OCI-LY3 (cell line): Measurements from ENCODE around the gene FDX2.

Experiments used
- H2AFZ ChIP-seq: fragments of 200-600, 300-600 bp; shearing (Covaris generic); 2 replicates; pipeline ENCODE4 v1.6.0; 2014; ENCODE audit warnings: antibody characterized with exemption, low read depth, low read length
- H3K27ac ChIP-seq: fragments of 200-600, 300-600 bp; sonication (generic); 2 replicates; pipeline ENCODE4 v1.5.1; 2014; ENCODE audit warnings: mild to moderate bottlenecking, low read length, moderate library complexity, mixed read lengths
- H3K27me3 ChIP-seq: fragments of 200-600, 300-600 bp; sonication (generic); 2 replicates; pipeline ENCODE4 v1.6.1; 2014; ENCODE audit warnings: low read depth, low read length, mixed read lengths
- H3K36me3 ChIP-seq: fragments of 200-600, 300-600 bp; sonication (generic); replicated peaks from 2 replicates; pipeline ENCODE3; 2014; ENCODE audit warnings: low read depth, low read length, mixed read lengths
- H3K4me1 ChIP-seq: fragments of 300-600, 200-600 bp; sonication (generic); 2 replicates; pipeline ENCODE4 v1.6.1; 2014; ENCODE audit warnings: low read length, mixed read lengths
- H3K4me2 ChIP-seq: fragments of 200-600, 300-600 bp; sonication (generic); 2 replicates; pipeline ENCODE4 v1.6.1; 2014; ENCODE audit warnings: low read length, mixed read lengths
- H3K4me3 ChIP-seq: fragments of 300-600, 200-600 bp; sonication (generic); 2 replicates; pipeline ENCODE4 v1.5.1; 2014; ENCODE audit warnings: antibody characterized with exemption, mild to moderate bottlenecking, low read length, moderate library complexity
- H3K79me2 ChIP-seq: fragments of 300-600, 200-600 bp; shearing (Covaris generic); 2 replicates; pipeline ENCODE4 v1.6.1; 2014; ENCODE audit warnings: mild to moderate bottlenecking, low read length, mixed read lengths
- H3K9ac ChIP-seq: fragments of 300-600, 200-600 bp; shearing (Covaris generic); 2 replicates; pipeline ENCODE4 v1.6.0; 2014; ENCODE audit warnings: mild to moderate bottlenecking, low read length, moderate library complexity
- H3K9me3 ChIP-seq: fragments of 200-600, 300-600 bp; shearing (Covaris generic); 2 replicates; pipeline ENCODE4 v1.6.1; 2014; ENCODE audit warnings: low read length, mixed read lengths; ENCODE audit not compliant: insufficient read depth
- H4K20me1 ChIP-seq: fragments of 200-600, 300-600 bp; sonication (generic); 2 replicates; pipeline ENCODE4 v1.6.1; 2016; ENCODE audit warnings: low read length, mixed read lengths; ENCODE audit not compliant: insufficient read depth
- EZH2phosphoT487 ChIP-seq: fragments of 200-600 bp; shearing (Covaris generic); IDR thresholded peaks from 2 replicates; pipeline ENCODE4 v1.6.1; 2018; ENCODE audit warnings: antibody characterized with exemption, mixed run types, low read depth
- TF ChIP-seq, protein P1 (sequence below): fragments of 200-600, 300-600 bp; sonication (generic); IDR thresholded peaks from 2 replicates; pipeline ENCODE4 v1.5.1; 2014; ENCODE audit warnings: antibody characterized with exemption, low read length, low read depth

The FDX2 gene

DNA sequence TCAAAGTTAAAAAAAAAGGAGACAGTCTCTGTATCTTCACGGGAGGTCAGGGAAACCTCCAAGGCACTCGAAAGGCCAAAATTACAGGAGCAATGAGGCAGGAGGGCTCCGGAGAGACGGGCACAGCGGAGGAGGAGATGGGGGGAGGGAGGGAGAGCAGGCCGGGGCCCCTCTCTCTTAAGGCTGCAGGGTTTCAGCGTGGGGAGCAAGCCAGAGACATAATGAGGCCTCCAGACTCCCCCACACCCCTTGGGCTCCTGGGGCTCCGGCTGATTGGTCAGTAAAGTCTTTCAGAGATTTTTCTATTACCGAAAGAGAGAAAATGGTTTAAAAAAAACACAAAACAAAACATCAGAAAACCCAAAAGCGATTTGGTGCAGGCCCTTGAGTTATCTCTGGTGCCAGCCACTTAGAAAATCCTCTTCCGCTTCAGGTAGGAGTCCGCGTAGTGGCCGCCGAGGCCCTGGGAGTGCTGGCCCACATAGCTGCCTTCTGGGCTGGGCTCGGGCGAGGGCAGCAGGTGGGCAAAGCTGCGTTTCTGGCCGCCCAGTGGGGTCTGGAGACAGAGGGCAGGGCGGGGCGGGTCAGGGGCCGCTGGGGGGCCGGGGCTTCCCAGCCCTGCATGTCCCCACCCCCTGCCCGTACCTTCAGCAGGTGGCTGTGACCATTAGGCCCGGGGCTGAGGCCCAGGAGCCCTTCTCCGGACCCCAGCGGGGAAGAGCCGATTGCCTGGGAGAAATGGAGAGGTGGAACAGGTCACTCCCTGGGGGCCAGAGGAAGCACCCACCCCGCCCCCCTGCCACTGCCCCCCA is 1.4 kb upstream of the FDX2 start:
- H3K27ac ChIP-seq, result no peak overlapping the region
- no peak overlapping the region for H3K4me2 ChIP-seq
- H4K20me1 ChIP-seq, result no peaks in the 10 kb centered on the region
- H3K9me3 ChIP-seq, result no peaks in the 10 kb centered on the region
- H3K79me2 ChIP-seq, result peaks cover 3% of the 10 kb centered on the region; the same call in 1 of the 2 replicates
- H2AFZ ChIP-seq, result no peak overlapping the region
- TF ChIP-seq, protein P1, sequence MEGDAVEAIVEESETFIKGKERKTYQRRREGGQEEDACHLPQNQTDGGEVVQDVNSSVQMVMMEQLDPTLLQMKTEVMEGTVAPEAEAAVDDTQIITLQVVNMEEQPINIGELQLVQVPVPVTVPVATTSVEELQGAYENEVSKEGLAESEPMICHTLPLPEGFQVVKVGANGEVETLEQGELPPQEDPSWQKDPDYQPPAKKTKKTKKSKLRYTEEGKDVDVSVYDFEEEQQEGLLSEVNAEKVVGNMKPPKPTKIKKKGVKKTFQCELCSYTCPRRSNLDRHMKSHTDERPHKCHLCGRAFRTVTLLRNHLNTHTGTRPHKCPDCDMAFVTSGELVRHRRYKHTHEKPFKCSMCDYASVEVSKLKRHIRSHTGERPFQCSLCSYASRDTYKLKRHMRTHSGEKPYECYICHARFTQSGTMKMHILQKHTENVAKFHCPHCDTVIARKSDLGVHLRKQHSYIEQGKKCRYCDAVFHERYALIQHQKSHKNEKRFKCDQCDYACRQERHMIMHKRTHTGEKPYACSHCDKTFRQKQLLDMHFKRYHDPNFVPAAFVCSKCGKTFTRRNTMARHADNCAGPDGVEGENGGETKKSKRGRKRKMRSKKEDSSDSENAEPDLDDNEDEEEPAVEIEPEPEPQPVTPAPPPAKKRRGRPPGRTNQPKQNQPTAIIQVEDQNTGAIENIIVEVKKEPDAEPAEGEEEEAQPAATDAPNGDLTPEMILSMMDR, result no peak
- no peak for TF ChIP-seq EZH2phosphoT487
- H3K4me3 ChIP-seq, result no peak overlapping the region
- H3K27me3 ChIP-seq, result no peaks in the 10 kb centered on the region
- H3K9ac ChIP-seq, result no peak overlapping the region
- peaks cover 11% of the 10 kb centered on the region for H3K4me1 ChIP-seq
- H3K36me3 ChIP-seq, result peaks cover 44% of the 10 kb centered on the region

DNA sequence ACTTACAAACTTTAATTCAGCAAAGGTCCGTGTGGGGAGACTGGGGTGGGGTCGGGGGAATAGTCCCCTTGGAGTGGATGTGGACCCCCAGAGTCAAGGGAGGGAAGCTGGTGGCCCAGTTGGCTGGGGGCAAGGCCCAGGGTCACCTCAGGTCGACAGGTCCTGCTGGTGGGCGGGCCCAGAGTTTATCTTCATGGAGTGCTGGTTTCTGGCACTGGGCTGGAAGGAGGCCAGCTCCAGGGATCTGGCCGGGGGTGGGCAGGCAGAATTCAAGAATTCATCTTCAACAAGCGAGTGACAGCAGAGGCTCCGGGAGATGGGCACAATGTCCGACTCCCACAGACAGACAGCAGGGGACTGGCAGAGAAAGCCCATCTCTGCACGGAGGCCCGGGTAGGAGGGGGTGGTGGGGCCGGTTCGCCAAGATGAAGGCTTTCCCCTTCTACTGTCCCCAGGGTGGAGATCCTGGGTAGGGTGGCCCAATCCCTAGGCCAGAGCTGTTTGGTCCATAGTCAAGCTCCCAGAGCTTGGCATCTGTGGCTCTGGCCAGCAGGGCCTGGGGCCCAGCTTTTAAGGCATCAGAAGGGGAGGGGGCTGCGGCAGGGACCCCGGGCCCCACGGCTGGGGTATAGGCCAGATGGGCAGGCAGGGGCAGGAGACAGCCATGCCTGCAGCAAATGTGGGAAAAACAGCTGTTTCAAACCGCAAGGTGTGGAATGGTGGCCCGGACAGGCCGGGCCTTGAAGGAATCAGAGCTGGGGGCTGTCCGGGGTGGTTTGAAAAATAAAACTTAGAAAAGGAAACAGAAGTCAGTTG is 622 bp upstream of the FDX2 start:
- Histone ChIP-seq H2AFZ (no peak overlapping the region), H3K9me3 (no peaks in the 10 kb centered on the region), H3K4me2 (peak overlapping the region; percentile 96), H3K9ac (no peak overlapping the region; the same call in 1 of the 2 replicates), H4K20me1 (no peaks in the 10 kb centered on the region), H3K4me3 (peak overlapping the region; percentile 84), H3K36me3 (peaks cover 37% of the 10 kb centered on the region), H3K4me1 (peaks cover 11% of the 10 kb centered on the region), H3K27me3 (no peaks in the 10 kb centered on the region), H3K27ac (peak overlapping the region; percentile 32), H3K79me2 (peaks cover 3% of the 10 kb centered on the region; the same call in 1 of the 2 replicates)
- TF ChIP-seq, protein P1, result no peak
- TF ChIP-seq EZH2phosphoT487, result no peak

DNA sequence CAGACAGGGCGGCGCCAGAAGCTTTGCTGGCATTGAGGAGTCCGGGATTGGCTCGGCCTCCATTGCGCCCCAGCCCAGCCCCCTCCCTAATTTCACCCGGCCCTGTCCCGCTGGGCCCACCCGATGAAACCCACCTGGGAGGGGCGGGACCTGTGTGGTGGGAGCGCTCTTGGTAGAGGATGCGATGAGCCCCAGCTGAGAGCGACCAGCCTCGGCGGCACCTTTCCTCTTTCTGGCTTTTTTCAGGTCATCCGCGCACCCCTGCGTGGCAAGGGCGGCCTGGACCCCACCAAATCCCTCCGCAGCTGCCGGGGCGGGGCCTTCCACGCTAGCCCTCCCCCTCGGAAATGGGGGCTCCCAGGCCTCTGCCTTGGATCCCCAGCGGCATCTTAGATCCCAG is 6.4 kb downstream of the FDX2 start, which contains the start of gene ZGLP1:
Gene ZGLP1 (minus strand): TSS at position 393 of the 400 bp plus-strand sequence.
- H4K20me1 ChIP-seq, result no peaks in the 10 kb centered on the region
- no peak within 1 kb of the TSS for H3K27ac ChIP-seq
- no peaks in the 10 kb centered on the region for H3K4me1 ChIP-seq
- no peaks in the 10 kb centered on the region for H3K79me2 ChIP-seq
- TF ChIP-seq, protein P1, result no peak
- TF ChIP-seq EZH2phosphoT487, result no peak
- H3K36me3 ChIP-seq, result no peaks in the 10 kb centered on the region
- no peaks in the 10 kb centered on the region for H3K9me3 ChIP-seq
- no peak within 1 kb of the TSS for H3K9ac ChIP-seq
- no peaks in the 10 kb centered on the region for H3K27me3 ChIP-seq
- H3K4me3 ChIP-seq, result no peak within 1 kb of the TSS
- H2AFZ ChIP-seq, result no peak within 1 kb of the TSS
- H3K4me2 ChIP-seq, result no peak within 1 kb of the TSS

DNA sequence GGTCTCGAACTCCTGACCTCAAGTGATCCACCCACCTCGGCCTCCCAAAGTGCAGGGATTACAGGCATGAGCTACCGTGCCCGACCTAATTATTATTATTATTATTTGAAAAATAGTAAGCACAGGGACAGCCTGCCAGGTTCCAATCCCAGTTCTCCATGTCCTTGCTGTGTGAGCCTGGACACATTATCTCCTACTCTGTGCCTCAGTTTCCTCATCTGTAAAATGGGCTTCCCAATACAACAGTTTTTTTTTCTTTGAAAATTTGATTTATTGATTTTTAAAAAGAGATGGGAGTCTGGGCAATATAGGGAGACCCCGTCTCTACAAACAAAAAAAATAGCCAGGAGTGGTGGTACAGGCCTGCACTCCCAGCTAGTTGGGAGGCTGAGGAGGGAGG is 9.5 kb downstream of the FDX2 start:
- TF ChIP-seq, protein P1, result no peak
- TF ChIP-seq EZH2phosphoT487, result no peak
- no peaks in the 10 kb centered on the region for H3K79me2 ChIP-seq
- no peaks in the 10 kb centered on the region for H3K36me3 ChIP-seq
- H3K27ac ChIP-seq, result no peak overlapping the region
- H3K4me2 ChIP-seq, result no peak overlapping the region
- H3K4me3 ChIP-seq, result no peak overlapping the region
- H3K9ac ChIP-seq, result no peak overlapping the region
- H3K9me3 ChIP-seq, result no peaks in the 10 kb centered on the region
- H2AFZ ChIP-seq, result no peak overlapping the region
- H4K20me1 ChIP-seq, result no peaks in the 10 kb centered on the region
- H3K27me3 ChIP-seq, result no peaks in the 10 kb centered on the region
- no peaks in the 10 kb centered on the region for H3K4me1 ChIP-seq
